SK-N-SH treated with all-trans-retinoic acid at 6 μM for 48 hours (cell line): Measurements from ENCODE around the gene CUTA.

Experiments used
- ATAC-seq: fragments of 200-7000 bp; cut with Tn5 transposase; 3 replicates; pipeline ENCODE4 v1.9.1; 2020; ENCODE audit warnings: mild to moderate bottlenecking, moderate library complexity
- ARNTL ChIP-seq: fragments of 450-650 bp; formaldehyde crosslinking; IDR thresholded peaks from 2 replicates; pipeline ENCODE4 v1.5.0; 2020; ENCODE audit warnings: low read depth, mild to moderate bottlenecking, moderate library complexity, borderline replicate concordance
- BACH2 ChIP-seq: fragments of 250-450 bp; sonication (Bioruptor Pico); IDR thresholded peaks from 2 replicates; pipeline ENCODE4 v1.9.0; 2021; ENCODE audit warnings: mild to moderate bottlenecking, borderline replicate concordance
- CREB5 ChIP-seq: fragments of 250-450 bp; sonication (Bioruptor Pico); IDR thresholded peaks from 2 replicates; pipeline ENCODE4 v1.5.1; 2020; ENCODE audit warnings: low read depth, mild to moderate bottlenecking, moderate library complexity
- CSDC2 ChIP-seq: fragments of 250-450 bp; sonication (Bioruptor Pico); IDR thresholded peaks from 2 replicates; pipeline ENCODE4 v1.5.0; 2020; ENCODE audit warnings: mild to moderate bottlenecking, moderate library complexity
- CSRNP3 ChIP-seq: fragments of 250-450 bp; sonication (Bioruptor Pico); IDR thresholded peaks from 2 replicates; pipeline ENCODE4 v1.5.1; 2021; ENCODE audit warnings: mild to moderate bottlenecking, moderate library complexity
- GLIS3 ChIP-seq: fragments of 250-450 bp; sonication (Bioruptor Pico); IDR thresholded peaks from 2 replicates; pipeline ENCODE4 v1.5.0; 2020; ENCODE audit warnings: mild to moderate bottlenecking, moderate library complexity
- ISL1 ChIP-seq: fragments of 250-450 bp; sonication (Bioruptor Pico); IDR thresholded peaks from 2 replicates; pipeline ENCODE4 v2.1.2; 2022; ENCODE audit warnings: mild to moderate bottlenecking, moderate library complexity
- OSR1 ChIP-seq: fragments of 250-450 bp; sonication (Bioruptor Pico); IDR thresholded peaks from 2 replicates; pipeline ENCODE4 v1.8.0; 2022; ENCODE audit warnings: moderate library complexity, mild to moderate bottlenecking, inconsistent platforms
- PATZ1 ChIP-seq: fragments of 250-450 bp; sonication (Bioruptor Pico); IDR thresholded peaks from 2 replicates; pipeline ENCODE4 v1.8.0; 2020; ENCODE audit warnings: mild to moderate bottlenecking, moderate library complexity, borderline replicate concordance
- POU6F1 ChIP-seq: fragments of 250-450 bp; sonication (Bioruptor Pico); IDR thresholded peaks from 2 replicates; pipeline ENCODE4 v1.8.0; 2021; ENCODE audit warnings: low read depth, mild to moderate bottlenecking, moderate library complexity, borderline replicate concordance
- PPARA ChIP-seq: fragments of 250-450 bp; sonication (Bioruptor Pico); IDR thresholded peaks from 2 replicates; pipeline ENCODE4 v1.5.0; 2020; ENCODE audit warnings: mild to moderate bottlenecking, borderline replicate concordance
- RARB ChIP-seq: fragments of 250-450 bp; sonication (Bioruptor Pico); IDR thresholded peaks from 2 replicates; pipeline ENCODE4 v1.8.0; 2021; ENCODE audit warnings: mild to moderate bottlenecking, moderate library complexity
- SNAI2 ChIP-seq: fragments of 250-450 bp; sonication (Bioruptor Pico); IDR thresholded peaks from 2 replicates; pipeline ENCODE4 v1.5.0; 2020; ENCODE audit warnings: mild to moderate bottlenecking, moderate library complexity
- TCF4 ChIP-seq: fragments of 250-450 bp; sonication (Bioruptor Pico); IDR thresholded peaks from 2 replicates; pipeline ENCODE4 v1.8.0; 2021; ENCODE audit warnings: mild to moderate bottlenecking, moderate library complexity, borderline replicate concordance
- TOX ChIP-seq: fragments of 250-450 bp; sonication (Bioruptor Pico); IDR thresholded peaks from 2 replicates; pipeline ENCODE4 v1.8.0; 2021; ENCODE audit warnings: mild to moderate bottlenecking, moderate library complexity, borderline replicate concordance
- TSHZ2 ChIP-seq: fragments of 250-450 bp; sonication (Bioruptor Pico); IDR thresholded peaks from 2 replicates; pipeline ENCODE4 v1.5.0; 2020; ENCODE audit warnings: mild to moderate bottlenecking, moderate library complexity
- ZC3H10 ChIP-seq: fragments of 250-450 bp; sonication (Bioruptor Pico); IDR thresholded peaks from 2 replicates; pipeline ENCODE4 v1.5.1; 2021; ENCODE audit warnings: mild to moderate bottlenecking, moderate library complexity
- ZFP3 ChIP-seq: fragments of 250-450 bp; sonication (Bioruptor Pico); IDR thresholded peaks from 2 replicates; pipeline ENCODE4 v1.5.0; 2020; ENCODE audit warnings: mild to moderate bottlenecking, moderate library complexity
- ZFP30 ChIP-seq: fragments of 450-650 bp; formaldehyde crosslinking; IDR thresholded peaks from 2 replicates; pipeline ENCODE4 v1.5.0; 2022; ENCODE audit warnings: mild to moderate bottlenecking, moderate library complexity
- ZNF565 ChIP-seq: fragments of 450-650 bp; formaldehyde crosslinking; conservative IDR thresholded peaks from 2 replicates; pipeline ENCODE4 v1.5.0; 2020; ENCODE audit warnings: low read depth, mild to moderate bottlenecking, moderate library complexity
- ZNF70 ChIP-seq: fragments of 450-650 bp; formaldehyde crosslinking; IDR thresholded peaks from 2 replicates; pipeline ENCODE4 v1.5.0; 2020; ENCODE audit warnings: mild to moderate bottlenecking, moderate library complexity
- ZNF8 ChIP-seq: fragments of 450-650 bp; formaldehyde crosslinking; IDR thresholded peaks from 2 replicates; pipeline ENCODE4 v1.5.0; 2020; ENCODE audit warnings: mild to moderate bottlenecking, moderate library complexity

The CUTA gene

GRCh38 chr6:33391278-33391921 is 26.5 kb downstream of the CUTA start, which contains the start of gene KIFC1:
Gene KIFC1, plus strand, starts transcription at chr6:33391823. Its CDS starts 163 bp downstream, at chr6:33391986.
- peak; percentile 95 for ATAC-seq
- no peak for TF ChIP-seq ZFP3
- 0 out of 2 replicates have a peak, but pooled peaks have one; percentile 29 for TF ChIP-seq CSDC2 (CRISPR knock-in tag)

- ATAC-seq, result no peak
- 0 out of 2 replicates have a peak, but pooled peaks have one; percentile 44 for TF ChIP-seq BACH2 (CRISPR knock-in tag)
- no peak for TF ChIP-seq POU6F1
Measured at GRCh38 chr6:33390767-33391277, 27.1 kb downstream of the CUTA start.

GRCh38 chr6:33390173-33390572 is 27.7 kb downstream of the CUTA start:
- ATAC-seq, result no peak
- TF ChIP-seq ZFP3 (no peak), TOX (CRISPR knock-in tag) (no peak), ZNF565 (CRISPR knock-in tag) (no peak), CSDC2 (CRISPR knock-in tag) (no peak), GLIS3 (CRISPR knock-in tag) (no peak), TSHZ2 (CRISPR knock-in tag) (no peak), ZNF70 (CRISPR knock-in tag) (no peak), ARNTL (CRISPR knock-in tag) (no peak), PPARA (CRISPR knock-in tag) (no peak), ISL1 (CRISPR knock-in tag) (no peak), ZC3H10 (no peak), OSR1 (CRISPR knock-in tag) (no peak), TCF4 (CRISPR knock-in tag) (no peak), CREB5 (CRISPR knock-in tag) (no peak), SNAI2 (CRISPR knock-in tag) (no peak)

GRCh38 chr6:33384581-33385020 is 33.3 kb downstream of the CUTA start:
- peak; percentile 92 for ATAC-seq
- TF ChIP-seq ARNTL (CRISPR knock-in tag) (no peak), ZNF8 (no peak), SNAI2 (CRISPR knock-in tag) (no peak), ZFP3 (no peak), ZNF565 (CRISPR knock-in tag) (no peak), CSRNP3 (CRISPR knock-in tag) (no peak), OSR1 (CRISPR knock-in tag) (no peak), RARB (CRISPR knock-in tag) (no peak), ISL1 (CRISPR knock-in tag) (no peak), ZFP30 (CRISPR knock-in tag) (no peak), CREB5 (CRISPR knock-in tag) (no peak), GLIS3 (CRISPR knock-in tag) (no peak), BACH2 (CRISPR knock-in tag) (no peak), ZNF70 (CRISPR knock-in tag) (no peak), PATZ1 (no peak), ZC3H10 (no peak)
